ENCODE data around the gene ARHGAP42.
"Not testable (repeated sequence)": the region's sequence is repeated elsewhere in the genome, so short reads cannot be mapped to it uniquely, and the experiment has no call there.

ARHGAP42 gene

GRCh38 chr11:100883830-100884229, 196.7 kb downstream of the ARHGAP42 start:
- DNase-seq = no peak

GRCh38 chr11:100887659-100888058, 200.6 kb downstream of the ARHGAP42 start:
- no peak for DNase-seq

- DNase-seq = no peak
Measured at GRCh38 chr11:100888836-100889235, 201.7 kb downstream of the ARHGAP42 start.

- DNase-seq = no peak
Measured at GRCh38 chr11:100889758-100890157, 202.7 kb downstream of the ARHGAP42 start.

GRCh38 chr11:100890789-100891188, 203.7 kb downstream of the ARHGAP42 start:
- no peak for DNase-seq

GRCh38 chr11:100892886-100893285, 205.8 kb downstream of the ARHGAP42 start:
- no peak for DNase-seq

- no peak for DNase-seq
Measured at GRCh38 chr11:100895449-100895848, 208.4 kb downstream of the ARHGAP42 start.

GRCh38 chr11:100895976-100896375, 208.9 kb downstream of the ARHGAP42 start:
- DNase-seq = not testable (repeated sequence)

GRCh38 chr11:100901471-100901870, 214.4 kb downstream of the ARHGAP42 start:
- DNase-seq = not testable (repeated sequence)

GRCh38 chr11:100902454-100903141, 215.5 kb downstream of the ARHGAP42 start:
- no peak for DNase-seq

- DNase-seq = no peak
Measured at GRCh38 chr11:100903284-100903683, 216.2 kb downstream of the ARHGAP42 start.

- no peak for DNase-seq
Measured at GRCh38 chr11:100905684-100906083, 218.6 kb downstream of the ARHGAP42 start.

GRCh38 chr11:100908746-100909145, 221.7 kb downstream of the ARHGAP42 start:
- no peak for DNase-seq

GRCh38 chr11:100910808-100911207, 223.7 kb downstream of the ARHGAP42 start:
- DNase-seq = no peak

GRCh38 chr11:100914415-100915110, 227.5 kb downstream of the ARHGAP42 start:
- no peak for DNase-seq

- DNase-seq = no peak
Measured at GRCh38 chr11:100918551-100919500, 231.7 kb downstream of the ARHGAP42 start.

- DNase-seq = no peak
Measured at GRCh38 chr11:100920593-100920992, 233.5 kb downstream of the ARHGAP42 start.

GRCh38 chr11:100922121-100922520, 235.0 kb downstream of the ARHGAP42 start:
- no peak for DNase-seq

GRCh38 chr11:100923555-100923954, 236.5 kb downstream of the ARHGAP42 start:
- no peak for DNase-seq

GRCh38 chr11:100925935-100926334, 238.8 kb downstream of the ARHGAP42 start:
- no peak for DNase-seq

GRCh38 chr11:100927579-100927978, 240.5 kb downstream of the ARHGAP42 start:
- no peak for DNase-seq

- DNase-seq = no peak
Measured at GRCh38 chr11:100928426-100928825, 241.3 kb downstream of the ARHGAP42 start.

GRCh38 chr11:100929377-100929776, 242.3 kb downstream of the ARHGAP42 start:
- no peak for DNase-seq

All from CD4-positive, alpha-beta T cell treated with Interleukin-6 for 4 hours (primary cell).